H1 (cell line): ENCODE data around the gene CDC37. TPM values are rescaled to one million over a fixed set of nuclear protein-coding genes. Genes with fewer than 3 reads are reported as not detected.

Experiments used
- CTCF ChIA-PET: fragments of 300-600 bp; sonication (Branson Sonifier 250); formaldehyde crosslinking; loops from one replicate; lab custom pipeline; 2021; ENCODE audit not compliant: partially characterized antibody; lab: Charles Lee
- POLR2A ChIA-PET: fragments of 300-600 bp; sonication (Branson Sonifier 250); formaldehyde crosslinking; loops from one replicate; lab custom pipeline; 2021; ENCODE audit warnings: inconsistent platforms; ENCODE audit not compliant: partially characterized antibody; lab: Charles Lee
- DNase-seq, 2 experiments: peaks; one replicate each; pipeline versions ENCODE4 v3.0.0 to v3.0.0-alpha.2; 2010 to 2022; ENCODE audit warnings: low spot score in 2 of 2, low read depth in 1 of 2, mixed read lengths in 1 of 2
- FAIRE-seq: peaks from 2 replicates; lab custom pipeline; 2011; peaks lifted over from hg19 to GRCh38; lab: Jason Lieb, UNC
- H2AFZ ChIP-seq: 2 replicates; pipeline ENCODE4 v1.8.1; 2012; ENCODE audit warnings: low read length, inconsistent platforms
- H2AK5ac ChIP-seq: 2 replicates; pipeline ENCODE4 v1.6.1; 2013; ENCODE audit warnings: low read depth, low read length
- H2BK120ac ChIP-seq: replicated peaks from 2 replicates; pipeline ENCODE3; 2013; ENCODE audit warnings: low read depth, low read length, inconsistent platforms
- H2BK12ac ChIP-seq: 2 replicates; pipeline ENCODE4 v1.6.1; 2013; ENCODE audit warnings: low read depth, low read length
- H2BK15ac ChIP-seq: 2 replicates; pipeline ENCODE4 v1.6.1; 2013; ENCODE audit warnings: low read length
- H2BK20ac ChIP-seq: 2 replicates; pipeline ENCODE4 v1.6.1; 2013; ENCODE audit warnings: low read length
- H2BK5ac ChIP-seq: 2 replicates; pipeline ENCODE4 v1.6.1; 2013; ENCODE audit warnings: low read depth, low read length
- H3K14ac ChIP-seq: 2 replicates; pipeline ENCODE4 v1.6.1; 2013; ENCODE audit warnings: inconsistent platforms; ENCODE audit not compliant: insufficient read length
- H3K18ac ChIP-seq: 2 replicates; pipeline ENCODE4 v1.6.1; 2013; ENCODE audit warnings: low read length; ENCODE audit errors: extremely low read depth
- H3K23ac ChIP-seq: 2 replicates; pipeline ENCODE4 v1.6.1; 2013; ENCODE audit warnings: inconsistent platforms; ENCODE audit not compliant: insufficient read length
- H3K23me2 ChIP-seq: 2 replicates; pipeline ENCODE4 v1.6.1; 2013; ENCODE audit warnings: low read depth, low read length
- H3K27ac ChIP-seq: 2 replicates; pipeline ENCODE4 v1.6.1; 2011; ENCODE audit warnings: low read depth, low read length, inconsistent platforms
- H3K27me3 ChIP-seq, 4 experiments: replicated peaks in 1 of 4; 1 replicate in 1 of 4; 2 replicates in 3 of 4; pipeline versions ENCODE4 v1.6.1 to v1.8.1; 2011 to 2013; ENCODE audit warnings: low read length in 3 of 4, mild to moderate bottlenecking in 3 of 4, inconsistent platforms in 2 of 4, mixed read lengths in 2 of 4, moderate library complexity in 1 of 4; ENCODE audit not compliant: control insufficient read depth in 3 of 4, insufficient read depth in 3 of 4; ENCODE audit errors: extremely low read depth in 1 of 4
- H3K36me3 ChIP-seq, 4 experiments: 2 replicates each; pipeline versions ENCODE4 v1.6.1 to v1.8.1; 2011 to 2013; ENCODE audit warnings: mild to moderate bottlenecking in 4 of 4, low read length in 3 of 4, moderate library complexity in 2 of 4, control low read depth in 1 of 4, inconsistent platforms in 1 of 4; ENCODE audit not compliant: insufficient read depth in 4 of 4, control insufficient read depth in 2 of 4
- H3K4ac ChIP-seq: replicated peaks from 2 replicates; pipeline ENCODE3; 2013; ENCODE audit warnings: low read length, low read depth, mixed read lengths, inconsistent platforms; ENCODE audit not compliant: insufficient read length
- H3K4me1 ChIP-seq, 4 experiments: replicated peaks in 1 of 4; 1 replicate in 1 of 4; 2 replicates in 3 of 4; pipeline versions ENCODE4 v1.6.1 to v1.8.1; 2011 to 2013; ENCODE audit warnings: low read length in 3 of 4, inconsistent platforms in 2 of 4, mixed read lengths in 1 of 4; ENCODE audit not compliant: insufficient read depth in 4 of 4, control insufficient read depth in 3 of 4
- H3K4me2 ChIP-seq, 2 experiments: 2 replicates each; pipeline versions ENCODE4 v1.6.1 to v1.8.1; 2011 to 2013; ENCODE audit warnings: low read depth in 2 of 2, low read length in 2 of 2, control low read depth in 1 of 2, inconsistent platforms in 1 of 2, mild to moderate bottlenecking in 1 of 2; ENCODE audit not compliant: insufficient read depth in 1 of 2
- H3K4me3 ChIP-seq, 4 experiments: fragments of 200-600, 300-600 bp in 1 of 4; sonication (generic), shearing (Covaris generic), sonication (Bioruptor Twin) in 1 of 4; 2 replicates each; pipeline versions ENCODE4 v1.5.1 to v1.8.1; 2011 to 2016; ENCODE audit warnings: low read length in 4 of 4, low read depth in 3 of 4, control low read depth in 2 of 4, inconsistent platforms in 2 of 4, mild to moderate bottlenecking in 2 of 4, mixed read lengths in 1 of 4, moderate library complexity in 1 of 4; ENCODE audit not compliant: insufficient read depth in 2 of 4; ENCODE audit errors: extremely low read depth in 1 of 4
- H3K56ac ChIP-seq: replicated peaks from 2 replicates; pipeline ENCODE3; 2013; ENCODE audit warnings: low read depth, mild to moderate bottlenecking, mixed read lengths, low read length, inconsistent platforms; ENCODE audit not compliant: insufficient read length
- H3K79me1 ChIP-seq: 2 replicates; pipeline ENCODE4 v1.6.1; 2013; ENCODE audit warnings: low read depth, low read length, control low read depth
- H3K79me2 ChIP-seq, 2 experiments: 2 replicates each; pipeline versions ENCODE4 v1.6.1 to v1.8.1; 2012 to 2013; ENCODE audit warnings: low read length in 2 of 2, mild to moderate bottlenecking in 2 of 2, inconsistent platforms in 1 of 2; ENCODE audit not compliant: insufficient read depth in 2 of 2, control insufficient read depth in 1 of 2
- H3K9ac ChIP-seq, 4 experiments: replicated peaks in 1 of 4; 1 replicate in 1 of 4; 2 replicates in 3 of 4; pipeline versions ENCODE4 v1.6.1 to v1.8.1; 2011 to 2013; ENCODE audit warnings: low read depth in 3 of 4, low read length in 3 of 4, control low read depth in 2 of 4, mild to moderate bottlenecking in 2 of 4, moderate library complexity in 2 of 4, inconsistent platforms in 1 of 4; ENCODE audit errors: extremely low read depth in 1 of 4
- H3K9me3 ChIP-seq, 2 experiments: 2 replicates each; pipeline versions ENCODE4 v1.6.1 to v1.8.1; 2012 to 2013; ENCODE audit warnings: mild to moderate bottlenecking in 2 of 2, moderate library complexity in 2 of 2, control low read depth in 1 of 2, inconsistent platforms in 1 of 2, low read depth in 1 of 2, low read length in 1 of 2, mixed read lengths in 1 of 2; ENCODE audit not compliant: insufficient read depth in 2 of 2
- H4K20me1 ChIP-seq, 2 experiments: replicated peaks in 1 of 2; 2 replicates each; pipeline versions ENCODE3 to v1.8.1; 2011 to 2013; ENCODE audit warnings: inconsistent platforms in 2 of 2, low read length in 2 of 2, mild to moderate bottlenecking in 1 of 2; ENCODE audit not compliant: insufficient read depth in 2 of 2, control insufficient read depth in 1 of 2
- H4K5ac ChIP-seq: 2 replicates; pipeline ENCODE4 v1.6.1; 2013; ENCODE audit warnings: low read length, low read depth, mixed read lengths, inconsistent platforms; ENCODE audit not compliant: insufficient read length
- H4K8ac ChIP-seq: 2 replicates; pipeline ENCODE4 v1.8.0; 2013; ENCODE audit warnings: mild to moderate bottlenecking, moderate library complexity, low read length, inconsistent platforms; ENCODE audit not compliant: insufficient read depth; ENCODE audit errors: extremely low read depth
- H4K91ac ChIP-seq: replicated peaks from 2 replicates; pipeline ENCODE3; 2013; ENCODE audit warnings: low read length, mixed read lengths, inconsistent platforms; ENCODE audit not compliant: insufficient read length
- KDM1A ChIP-seq: fragments of 200-600, 300-600 bp; sonication (generic); IDR thresholded peaks from 2 replicates; pipeline ENCODE4 v1.7.1; 2016; ENCODE audit warnings: mild to moderate bottlenecking, low read length, borderline replicate concordance
- WGBS, 2 experiments: shearing (Covaris generic) in 1 of 2; methylation state at CpG; one replicate each; pipeline versions ENCODE4 v1.1.6 to v1.1.7; 2013 to 2015; ENCODE audit warnings: low lambda C conversion rate in 2 of 2, mixed read lengths in 2 of 2, inconsistent platforms in 1 of 2, low coverage in 1 of 2, missing lambda C conversion rate in 1 of 2; ENCODE audit not compliant: insufficient replicate concordance in 2 of 2, insufficient coverage in 1 of 2, insufficient read length in 1 of 2; ENCODE audit errors: extremely low coverage in 1 of 2, missing lambda C conversion rate in 1 of 2; 5-methylcytosine and 5-hydroxymethylcytosine counted together
- polyA plus RNA-seq, 7 experiments: library from polyadenylated mRNA; depleted of rRNA in 3 of 7; stranded (reverse) in 5 of 7; unstranded in 2 of 7; fragments of >200 nt in 5 of 7; fragments of 200-250 nt in 2 of 7; gene quantifications; 1 replicate in 5 of 7; 2 replicates in 1 of 7; 4 replicates in 1 of 7; pipeline versions ENCODE4 v1.2.1 to v1.2.3, GENCODE V29; 2011 to 2013; ENCODE audit warnings: missing spikeins in 2 of 7, mixed read lengths in 2 of 7
- total RNA-seq: library from RNA; stranded (reverse); fragmentation: NEBNext Ultra II Directional; extraction: Animal tissue kit (Norgen Biotek cat#: 25700); gene quantifications from 2 replicates; pipeline ENCODE4 v1.2.1, GENCODE V29; 2021
- TF ChIP-seq, protein P1 (sequence below): IDR thresholded peaks from 2 replicates; pipeline ENCODE4 v1.6.1; 2012; ENCODE audit warnings: inconsistent platforms

CDC37 gene
- total and polyA plus RNA-seq, 2 of the 8 experiments (the other 6 are each of a cell fraction or from before 2014, with no cell fraction given) = 162 to 181 TPM

DNA sequence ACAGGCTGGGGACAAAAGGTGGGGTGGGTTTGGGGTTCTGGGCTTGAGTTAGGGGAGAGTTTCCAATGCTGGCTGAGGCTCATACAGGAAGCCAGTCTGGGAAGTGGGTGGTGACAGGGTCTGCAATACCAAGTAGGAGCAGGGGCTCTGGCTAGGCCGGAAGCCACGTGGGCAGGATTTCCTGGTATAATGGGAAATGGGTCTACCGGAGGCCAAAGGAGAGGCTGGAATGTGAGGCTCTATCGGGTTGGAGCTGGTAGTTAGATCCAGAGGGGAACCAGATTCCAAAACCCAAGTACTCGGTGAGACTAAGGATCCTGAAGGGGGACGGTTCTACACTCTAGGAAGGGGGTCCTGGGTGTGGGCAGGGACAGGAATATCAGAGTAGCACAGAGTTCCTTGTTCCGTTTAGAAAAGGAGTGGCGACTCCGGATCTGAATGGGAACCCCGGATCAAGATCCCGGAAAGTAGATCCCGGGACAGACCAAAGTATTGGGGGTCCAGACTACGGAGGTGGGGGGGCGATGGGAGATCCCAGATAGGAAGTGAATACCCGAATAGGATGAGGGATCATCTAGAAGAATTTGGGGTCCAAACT is 802 bp downstream of the CDC37 start:
- Histone ChIP-seq H2BK120ac (no peak overlapping the region), H3K18ac (no peak overlapping the region), H3K23ac (no peak overlapping the region), H2BK15ac (no peak overlapping the region), H4K91ac (no peak overlapping the region), H3K36me3 (peaks cover 0 to 3% (median 0%) of the 10 kb centered on the region in 4 experiments; a peak in 4 of 8 replicates), H3K79me2 (peaks cover 17 to 54% of the 10 kb centered on the region in 2 experiments), H3K14ac (no peak overlapping the region), H3K9ac (peak overlapping the region; percentile 63 to 88 (median 84)), H4K5ac (no peak overlapping the region), H3K4me1 (peaks cover 3 to 8% (median 5%) of the 10 kb centered on the region in 4 experiments; a peak in 5 of 7 replicates), H2AK5ac (no peak overlapping the region), H4K20me1 (peaks cover 9 to 22% of the 10 kb centered on the region in 2 experiments), H3K79me1 (peaks cover 10% of the 10 kb centered on the region), H3K4me3 (peak overlapping the region; percentile 71 to 98 (median 98)), H2BK5ac (no peak overlapping the region), H4K8ac (no peak overlapping the region), H3K56ac (peak overlapping the region; percentile 62), H3K23me2 (peaks cover 17% of the 10 kb centered on the region), H2BK12ac (no peak overlapping the region), H2AFZ (no peak overlapping the region), H2BK20ac (no peak overlapping the region), H3K4me2 (peak overlapping the region; percentile 53 to 98), H3K4ac (no peak overlapping the region), H3K9me3 (no peaks in the 10 kb centered on the region), H3K27me3 (peaks cover 3 to 15% (median 9%) of the 10 kb centered on the region in 4 experiments; a peak in 5 of 7 replicates), H3K27ac (no peak overlapping the region)
- POLR2A ChIA-PET = interaction anchor here (0.7 to 5.9 kb wide), 5 partner anchors 15 to 187 kb away, joined by 3 to 33 read pairs (median 6); partner anchors contain the start of gene RAVER1
- CTCF ChIA-PET = interaction anchor here (1.0 to 10.5 kb wide), 4 partner anchors 12 to 114 kb away, joined by 3 to 172 read pairs (median 6); partner anchors contain the start of gene ICAM5
- no peak for FAIRE-seq
- 12% methylated on average over 15 of the region's 15 CpGs; no CpG with 5 or more reads in 1 of the 2 experiments for WGBS, 2 experiments
- no peak for DNase-seq
- TF ChIP-seq KDM1A = no peak
- TF ChIP-seq, protein P1, sequence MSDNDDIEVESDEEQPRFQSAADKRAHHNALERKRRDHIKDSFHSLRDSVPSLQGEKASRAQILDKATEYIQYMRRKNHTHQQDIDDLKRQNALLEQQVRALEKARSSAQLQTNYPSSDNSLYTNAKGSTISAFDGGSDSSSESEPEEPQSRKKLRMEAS = peak; percentile 44; the same call in 1 of the 2 replicates
- TF ChIP-seq, all 59 proteins: peak for 1
